Measurements from ENCODE around the gene TBCCD1. TPM values are rescaled to one million over a fixed set of nuclear protein-coding genes. Genes with fewer than 3 reads are reported as not detected.

Gene TBCCD1
- total and polyA plus RNA-seq, 9 donors: 6.9 to 12.4 (median 10.6) TPM

GRCh38 chr3:186613637-186614265 is 46.6 kb upstream of the TBCCD1 start:
- Histone ChIP-seq H3K9me3 (no peaks in the 10 kb centered on the region), H3K4me1 (ENCODE audit: insufficient read depth) (no peaks in the 10 kb centered on the region), H3K36me3 (no peaks in the 10 kb centered on the region), H3K4me3 (no peak overlapping the region), H3K27ac (no peak overlapping the region), H3K27me3 (no peaks in the 10 kb centered on the region)
- no peak for TF ChIP-seq POLR2A (IDR thresholded peaks at IDR 0.05)
- no peak for TF ChIP-seq EP300 (IDR thresholded peaks at IDR 0.05)
- TF ChIP-seq CTCF (IDR thresholded peaks at IDR 0.05): no peak
- intact Hi-C loops (cut with DNase I): loop anchor here in 3 of 4 donors (10.0 kb wide), 4 partner anchors 201 to 1101 kb away; no protein-coding TSS in a partner anchor
- 46 to 51% (median 50%) methylated on average over 4 of the region's 4 CpGs for WGBS, 3 donors
- no peak for DNase-seq

GRCh38 chr3:186612721-186613636 is 45.8 kb upstream of the TBCCD1 start, which contains the start of gene AHSG:
Gene AHSG (plus strand): TSS chr3:186613060. CDS start chr3:186613142, 82 bp downstream.
- no peak for TF ChIP-seq CTCF (IDR thresholded peaks at IDR 0.05)
- no peak for TF ChIP-seq POLR2A (IDR thresholded peaks at IDR 0.05)
- no peak for TF ChIP-seq EP300 (IDR thresholded peaks at IDR 0.05)
- no peaks in the 10 kb centered on the region for H3K36me3 ChIP-seq
- no peaks in the 10 kb centered on the region for H3K27me3 ChIP-seq
- WGBS, 3 donors: 68 to 84% (median 72%) methylated on average over 7 of the region's 7 CpGs
- DNase-seq: no peak
- no peaks in the 10 kb centered on the region for H3K9me3 ChIP-seq
- no peak within 1 kb of the TSS for H3K4me3 ChIP-seq
- no peaks in the 10 kb centered on the region for H3K4me1 ChIP-seq (ENCODE audit: insufficient read depth)
- H3K27ac ChIP-seq: no peak within 1 kb of the TSS
- intact Hi-C loops (cut with DNase I): loop anchor here in 3 of 4 donors (10.0 kb wide), 4 partner anchors 202 to 1102 kb away; no protein-coding TSS in a partner anchor

GRCh38 chr3:186612065-186612464 is 44.9 kb upstream of the TBCCD1 start:
- Histone ChIP-seq H3K4me1 (ENCODE audit: insufficient read depth) (no peaks in the 10 kb centered on the region), H3K27ac (no peak overlapping the region), H3K4me3 (no peak overlapping the region), H3K9me3 (no peaks in the 10 kb centered on the region), H3K36me3 (no peaks in the 10 kb centered on the region), H3K27me3 (no peaks in the 10 kb centered on the region)
- TF ChIP-seq POLR2A (IDR thresholded peaks at IDR 0.05): no peak
- TF ChIP-seq EP300 (IDR thresholded peaks at IDR 0.05): no peak
- no peak for TF ChIP-seq CTCF (IDR thresholded peaks at IDR 0.05)
- intact Hi-C loops (cut with DNase I): loop anchor here in 3 of 4 donors (10.0 kb wide), 4 partner anchors 203 to 1103 kb away; no protein-coding TSS in a partner anchor
- 61 to 72% (median 67%) methylated on average over 5 of the region's 5 CpGs for WGBS, 3 donors
- no peak for DNase-seq

DNA sequence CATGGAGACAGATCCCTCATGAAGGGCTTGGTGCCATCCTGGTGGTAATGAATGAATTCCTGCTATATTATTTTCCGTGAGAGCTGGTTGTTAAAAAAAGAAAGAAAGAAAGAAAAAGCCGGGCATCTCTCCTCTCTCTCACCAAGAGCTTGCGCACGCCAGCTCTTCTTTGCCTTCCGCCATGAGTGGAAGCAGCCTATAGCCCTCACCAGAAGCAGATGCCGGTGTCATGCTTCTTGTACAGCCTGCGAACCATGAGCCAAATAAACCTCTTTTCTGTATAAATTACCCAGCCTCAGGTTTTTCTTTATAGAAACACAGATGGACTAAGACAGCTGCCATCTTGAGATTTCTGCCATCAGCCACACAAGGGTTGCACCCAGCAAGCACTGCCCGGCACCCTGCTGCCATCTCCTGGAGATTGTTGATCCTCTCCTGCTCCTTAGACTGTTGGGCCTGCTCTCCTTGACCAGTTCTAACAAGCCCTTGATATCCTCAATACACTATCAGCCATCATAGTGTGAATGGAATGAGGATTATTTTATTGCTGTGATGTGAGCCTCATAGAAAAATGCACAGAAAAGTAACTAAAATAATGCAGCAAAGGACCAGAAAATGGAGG is 42.2 kb upstream of the TBCCD1 start:
- no peak for DNase-seq
- no peaks in the 10 kb centered on the region for H3K36me3 ChIP-seq
- no peak overlapping the region for H3K4me3 ChIP-seq
- no peak overlapping the region for H3K27ac ChIP-seq
- no peaks in the 10 kb centered on the region for H3K9me3 ChIP-seq
- intact Hi-C loops (cut with DNase I): no loop called here
- 85 to 94% (median 89%) methylated on average over 8 of the region's 8 CpGs for WGBS, 3 donors
- no peak for TF ChIP-seq CTCF (IDR thresholded peaks at IDR 0.05)
- no peak for TF ChIP-seq EP300 (IDR thresholded peaks at IDR 0.05)
- TF ChIP-seq POLR2A (IDR thresholded peaks at IDR 0.05): no peak
- H3K27me3 ChIP-seq: no peaks in the 10 kb centered on the region
- no peaks in the 10 kb centered on the region for H3K4me1 ChIP-seq (ENCODE audit: insufficient read depth)

Measured in ovary (tissue), 9 donors.